GM21381 (cell line): ENCODE results near the gene LPA.
A peak's percentile ranks its signal among the peaks of the same experiment; 100 is the strongest.
"Not testable (repeated sequence)": the region's sequence is repeated elsewhere in the genome, so short reads cannot be mapped to it uniquely, and the experiment has no call there.

Source experiments
- ATAC-seq: cut with Tn5 transposase; IDR thresholded peaks from one replicate; pipeline ENCODE4 v1.9.1; 2021; ENCODE audit warnings: mild to moderate bottlenecking, moderate library complexity; ENCODE audit not compliant: unreplicated experiment

The LPA gene

GRCh38 chr6:160664198-160664597, at the start of gene LPA:
LPA (minus strand) TSS chr6:160664275; CDS start chr6:160664214, 61 bp downstream.
- ATAC-seq, result not testable (repeated sequence)

GRCh38 chr6:160708993-160709392, 44.9 kb upstream of the LPA start:
- ATAC-seq, result not testable (repeated sequence)

- not testable (repeated sequence) for ATAC-seq
Measured at GRCh38 chr6:160704688-160705087, 40.6 kb upstream of the LPA start.

GRCh38 chr6:160701918-160702680, 38.0 kb upstream of the LPA start, which contains the start of gene PLG:
PLG (plus strand) TSS chr6:160702244; CDS start chr6:160702305, 61 bp downstream.
- not testable (repeated sequence) for ATAC-seq

- no peak for ATAC-seq
Measured at GRCh38 chr6:160697826-160698225, 33.8 kb upstream of the LPA start.

- not testable (repeated sequence) for ATAC-seq
Measured at GRCh38 chr6:160696884-160697283, 32.8 kb upstream of the LPA start.

GRCh38 chr6:160695622-160696021, 31.5 kb upstream of the LPA start:
- ATAC-seq, result not testable (repeated sequence)

- not testable (repeated sequence) for ATAC-seq
Measured at GRCh38 chr6:160695025-160695424, 30.9 kb upstream of the LPA start.

- ATAC-seq, result no peak
Measured at GRCh38 chr6:160692369-160692959, 28.4 kb upstream of the LPA start.

- ATAC-seq, result no peak
Measured at GRCh38 chr6:160691617-160692016, 27.5 kb upstream of the LPA start.

- ATAC-seq, result no peak
Measured at GRCh38 chr6:160690458-160690857, 26.4 kb upstream of the LPA start.

GRCh38 chr6:160685762-160686450, 21.8 kb upstream of the LPA start:
- no peak for ATAC-seq

GRCh38 chr6:160685101-160685761, 21.2 kb upstream of the LPA start:
- not testable (repeated sequence) for ATAC-seq

- ATAC-seq, result no peak
Measured at GRCh38 chr6:160679402-160679769, 15.3 kb upstream of the LPA start.

GRCh38 chr6:160678744-160679401, 14.8 kb upstream of the LPA start:
- ATAC-seq, result no peak

- ATAC-seq, result no peak
Measured at GRCh38 chr6:160678230-160678629, 14.2 kb upstream of the LPA start.

GRCh38 chr6:160676418-160676817, 12.3 kb upstream of the LPA start:
- ATAC-seq, result not testable (repeated sequence)

- ATAC-seq, result no peak
Measured at GRCh38 chr6:160668589-160668988, 4.5 kb upstream of the LPA start.

GRCh38 chr6:160667639-160668481, 3.8 kb upstream of the LPA start:
- ATAC-seq, result peak; percentile 75

GRCh38 chr6:160662842-160663241, 1.2 kb downstream of the LPA start:
- no peak for ATAC-seq
